ENCODE measurements around the gene ASF1B. TPM values are rescaled to one million over a fixed set of nuclear protein-coding genes. Genes with fewer than 3 reads are reported as not detected.

Gene ASF1B
- total and polyA plus RNA-seq, 4 donors = 2.4 to 5.9 (median 3.8) TPM

DNA sequence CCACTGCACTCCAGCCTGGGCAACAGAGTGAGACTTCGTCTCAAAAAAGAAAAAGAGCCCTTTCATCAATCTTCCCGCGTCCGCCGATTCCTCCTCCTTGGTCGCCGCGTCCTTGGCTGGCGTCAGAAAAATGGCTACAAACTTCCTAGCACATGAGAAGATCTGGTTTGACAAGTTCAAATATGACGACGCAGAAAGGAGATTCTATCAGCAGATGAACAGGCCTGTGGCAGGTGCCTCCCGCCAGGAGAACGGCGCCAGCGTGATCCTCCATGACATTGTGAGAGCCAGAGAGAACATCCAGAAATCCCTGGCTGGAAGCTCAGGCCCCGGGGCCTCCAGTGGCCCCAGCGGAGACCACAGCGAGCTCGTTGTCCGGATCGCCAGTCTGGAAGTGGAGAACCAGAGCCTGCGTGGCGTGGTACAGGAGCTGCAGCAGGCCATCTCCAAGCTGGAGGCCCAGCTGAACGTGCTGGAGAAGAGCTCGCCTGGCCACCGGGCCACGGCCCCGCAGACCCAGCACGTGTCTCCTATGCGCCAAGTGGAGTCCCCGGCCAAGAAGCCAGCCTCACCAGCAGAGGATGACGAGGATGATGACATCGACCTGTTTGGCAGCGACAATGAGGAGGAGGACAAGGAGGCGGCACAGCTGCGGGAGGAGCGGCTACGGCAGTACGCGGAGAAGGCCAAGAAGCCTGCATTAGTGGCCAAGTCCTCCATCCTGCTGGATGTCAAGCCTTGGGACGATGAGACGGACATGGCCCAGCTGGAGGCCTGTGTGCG is 65.9 kb downstream of the ASF1B start:
- WGBS, 2 donors = 95 to 96% methylated on average over 43 of the region's 43 CpGs
- Histone ChIP-seq H3K27me3 (ENCODE audit: control insufficient read depth in 3 of 3, insufficient read depth in 3 of 3, low read length in 2 of 3) (no peaks in the 10 kb centered on the region), H3K4me3 (no peak overlapping the region), H3K9me3 (ENCODE audit: control insufficient read depth in 4 of 4, insufficient read depth in 3 of 4, low read length in 3 of 4) (no peaks in the 10 kb centered on the region), H3K9ac (ENCODE audit: insufficient read depth in 1 of 2, low read length in 2 of 2) (no peak overlapping the region), H3K27ac (ENCODE audit: low read depth in 1 of 2, low read length in 1 of 2) (no peak overlapping the region), H3K4me1 (ENCODE audit: control insufficient read depth in 5 of 5, insufficient read depth in 5 of 5, low read length in 5 of 5) (peaks cover 0 to 34% (median 3%) of the 10 kb centered on the region in 5 donors), H3K36me3 (ENCODE audit: control insufficient read depth in 4 of 4, insufficient read depth in 4 of 4, low read length in 4 of 4) (no peaks in the 10 kb centered on the region)
- ATAC-seq (ENCODE audit: insufficient read depth, low FRiP score) (no peak), DNase-seq (peak in 2 of 3 donors; percentile 19 to 31)
- TF ChIP-seq, protein P1, sequence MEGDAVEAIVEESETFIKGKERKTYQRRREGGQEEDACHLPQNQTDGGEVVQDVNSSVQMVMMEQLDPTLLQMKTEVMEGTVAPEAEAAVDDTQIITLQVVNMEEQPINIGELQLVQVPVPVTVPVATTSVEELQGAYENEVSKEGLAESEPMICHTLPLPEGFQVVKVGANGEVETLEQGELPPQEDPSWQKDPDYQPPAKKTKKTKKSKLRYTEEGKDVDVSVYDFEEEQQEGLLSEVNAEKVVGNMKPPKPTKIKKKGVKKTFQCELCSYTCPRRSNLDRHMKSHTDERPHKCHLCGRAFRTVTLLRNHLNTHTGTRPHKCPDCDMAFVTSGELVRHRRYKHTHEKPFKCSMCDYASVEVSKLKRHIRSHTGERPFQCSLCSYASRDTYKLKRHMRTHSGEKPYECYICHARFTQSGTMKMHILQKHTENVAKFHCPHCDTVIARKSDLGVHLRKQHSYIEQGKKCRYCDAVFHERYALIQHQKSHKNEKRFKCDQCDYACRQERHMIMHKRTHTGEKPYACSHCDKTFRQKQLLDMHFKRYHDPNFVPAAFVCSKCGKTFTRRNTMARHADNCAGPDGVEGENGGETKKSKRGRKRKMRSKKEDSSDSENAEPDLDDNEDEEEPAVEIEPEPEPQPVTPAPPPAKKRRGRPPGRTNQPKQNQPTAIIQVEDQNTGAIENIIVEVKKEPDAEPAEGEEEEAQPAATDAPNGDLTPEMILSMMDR (IDR thresholded peaks at IDR 0.05; ENCODE audit: control extremely low read depth, extremely low read depth) = no peak

Other genes with a start within 250 kb of the ASF1B start
- gene BRME1, start 230.5 kb downstream of the ASF1B start, total RNA-seq = 1 to 10 TPM; 2.9 to 3.0 TPM
- 1 to 10 TPM; 1.3 to 3.2 TPM for gene BRME1, start 230.5 kb downstream of the ASF1B start, polyA plus RNA-seq
- gene CC2D1A, start 230.4 kb downstream of the ASF1B start, total RNA-seq = 10 to 100 TPM; 19.9 to 39.5 TPM
- 10 to 100 TPM; 19.3 to 38.9 TPM for gene CC2D1A, start 230.4 kb downstream of the ASF1B start, polyA plus RNA-seq
- 1 to 10 TPM in 1 of 2 donors, under 1 TPM in 1; 0.88 to 6.4 TPM for gene PODNL1, start 198.2 kb downstream of the ASF1B start, total RNA-seq
- gene PODNL1, start 198.2 kb downstream of the ASF1B start, polyA plus RNA-seq = under 1 TPM; 0.55 to 0.95 TPM
- gene DCAF15, start 184.1 kb downstream of the ASF1B start, total RNA-seq = 10 to 100 TPM; 13.8 to 37.9 TPM
- 10 to 100 TPM; 29.0 to 56.1 TPM for gene DCAF15, start 184.1 kb downstream of the ASF1B start, polyA plus RNA-seq
- 10 to 100 TPM; 10.1 to 18.6 TPM for gene RFX1, start 130.3 kb downstream of the ASF1B start, total RNA-seq
- gene RFX1, start 130.3 kb downstream of the ASF1B start, polyA plus RNA-seq = 1 to 10 TPM; 5.7 to 5.9 TPM
- gene RLN3, start 108.4 kb downstream of the ASF1B start, total RNA-seq = under 1 TPM in 1 of 2 donors, not detected in 1; 0.52 TPM
- under 1 TPM in 1 of 2 donors, not detected in 1; 0.50 TPM for gene RLN3, start 108.4 kb downstream of the ASF1B start, polyA plus RNA-seq
- 10 to 100 TPM in 1 of 2 donors, 1 to 10 TPM in 1; 8.4 to 21.5 TPM for gene IL27RA, start 104.8 kb downstream of the ASF1B start, total RNA-seq
- gene IL27RA, start 104.8 kb downstream of the ASF1B start, polyA plus RNA-seq = 10 to 100 TPM in 1 of 2 donors, 1 to 10 TPM in 1; 7.0 to 22.7 TPM
- 10 to 100 TPM in 1 of 2 donors, under 1 TPM in 1; 0.71 to 14.3 TPM for gene PALM3, start 74.5 kb downstream of the ASF1B start, total RNA-seq
- gene PALM3, start 74.5 kb downstream of the ASF1B start, polyA plus RNA-seq = 10 to 100 TPM in 1 of 2 donors, 1 to 10 TPM in 1; 2.5 to 20.6 TPM
- 10 to 100 TPM in 1 of 2 donors, 1 to 10 TPM in 1; 3.5 to 10.7 TPM for gene MISP3, start 63.8 kb downstream of the ASF1B start, total RNA-seq
- 10 to 100 TPM in 1 of 2 donors, 1 to 10 TPM in 1; 4.1 to 11.2 TPM for gene MISP3, start 63.8 kb downstream of the ASF1B start, polyA plus RNA-seq
- gene C19orf67, start 50.8 kb downstream of the ASF1B start, total RNA-seq = 1 to 10 TPM in 1 of 2 donors, under 1 TPM in 1; 0.37 to 1.0 TPM
- under 1 TPM in 1 of 2 donors, not detected in 1; 0.38 TPM for gene C19orf67, start 50.8 kb downstream of the ASF1B start, polyA plus RNA-seq
- gene SAMD1, start 45.8 kb downstream of the ASF1B start, total RNA-seq = 10 to 100 TPM; 32.9 to 48.8 TPM
- 10 to 100 TPM; 36.8 to 42.1 TPM for gene SAMD1, start 45.8 kb downstream of the ASF1B start, polyA plus RNA-seq
- 100 to 1,000 TPM in 1 of 2 donors, 10 to 100 TPM in 1; 43.7 to 103 TPM for gene PRKACA, start 18.8 kb downstream of the ASF1B start, total RNA-seq
- gene PRKACA, start 18.8 kb downstream of the ASF1B start, polyA plus RNA-seq = 10 to 100 TPM; 54.3 to 81.5 TPM
- gene ADGRL1, start 69.6 kb upstream of the ASF1B start, total RNA-seq = 10 to 100 TPM; 22.6 to 35.9 TPM
- gene ADGRL1, start 69.6 kb upstream of the ASF1B start, polyA plus RNA-seq = 10 to 100 TPM in 1 of 2 donors, 1 to 10 TPM in 1; 9.4 to 16.0 TPM
- 100 to 1,000 TPM in 1 of 2 donors, 10 to 100 TPM in 1; 35.4 to 250 TPM for gene ADGRE5, start 244.9 kb upstream of the ASF1B start, total RNA-seq
- gene ADGRE5, start 244.9 kb upstream of the ASF1B start, polyA plus RNA-seq = 100 to 1,000 TPM in 1 of 2 donors, 10 to 100 TPM in 1; 39.8 to 143 TPM

Measured in lung (tissue), 12 donors.